SIG-M5 treated with dmso at 0.1 percent for 504 hours (cell line): ENCODE results near the gene DFFB.
"Not testable (repeated sequence)": the region's sequence is repeated elsewhere in the genome, so short reads cannot be mapped to it uniquely, and the experiment has no call there.

Source experiments
- DNase-seq: peaks from one replicate; lab custom pipeline; 2025; ENCODE audit not compliant: unreplicated experiment; lab: John Stamatoyannopoulos, UW

DFFB gene, protein sequence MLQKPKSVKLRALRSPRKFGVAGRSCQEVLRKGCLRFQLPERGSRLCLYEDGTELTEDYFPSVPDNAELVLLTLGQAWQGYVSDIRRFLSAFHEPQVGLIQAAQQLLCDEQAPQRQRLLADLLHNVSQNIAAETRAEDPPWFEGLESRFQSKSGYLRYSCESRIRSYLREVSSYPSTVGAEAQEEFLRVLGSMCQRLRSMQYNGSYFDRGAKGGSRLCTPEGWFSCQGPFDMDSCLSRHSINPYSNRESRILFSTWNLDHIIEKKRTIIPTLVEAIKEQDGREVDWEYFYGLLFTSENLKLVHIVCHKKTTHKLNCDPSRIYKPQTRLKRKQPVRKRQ

DNA sequence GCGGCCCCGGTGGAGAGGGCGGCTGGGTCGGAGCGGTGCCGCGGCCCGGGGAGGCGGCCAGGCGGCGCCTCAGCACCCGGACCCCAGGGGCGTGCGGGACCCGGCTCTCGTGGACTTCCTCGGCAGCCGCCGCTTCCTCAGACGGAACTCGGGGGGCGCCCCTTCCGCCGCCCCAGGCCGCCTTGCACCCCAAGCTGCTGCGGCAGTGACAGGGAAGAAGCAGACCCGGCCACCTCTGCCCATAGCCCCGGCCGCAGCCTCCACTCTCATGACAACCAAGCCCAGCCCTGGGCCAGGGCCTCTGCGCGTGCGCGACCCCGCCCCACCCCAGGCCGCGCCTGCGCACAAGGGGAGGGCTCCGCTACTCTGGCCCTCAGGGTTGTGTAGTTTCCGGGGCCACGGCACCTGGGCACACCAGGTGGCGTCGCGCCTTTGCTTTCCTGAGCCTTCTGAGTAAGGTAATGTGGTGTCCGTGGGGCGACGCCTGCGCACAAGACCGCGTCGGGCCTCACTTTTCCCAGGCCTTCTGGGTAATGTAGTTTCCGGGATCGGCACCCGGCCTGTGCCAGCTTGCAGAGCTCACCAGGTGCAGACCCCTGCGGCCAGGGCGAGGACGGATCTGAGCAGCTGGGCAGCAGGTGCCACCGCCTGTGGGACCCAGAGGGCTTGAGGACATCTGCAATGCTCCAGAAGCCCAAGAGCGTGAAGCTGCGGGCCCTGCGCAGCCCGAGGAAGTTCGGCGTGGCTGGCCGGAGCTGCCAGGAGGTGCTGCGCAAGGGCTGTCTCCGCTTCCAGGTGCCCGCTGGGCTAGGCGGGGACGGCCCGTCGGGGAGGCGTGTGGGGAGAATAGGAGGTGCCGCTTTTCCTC lies at the start of gene DFFB, which contains the start of gene CEP104:
Gene DFFB (plus strand): TSS at position 554 of the 868 bp plus-strand sequence. CDS start 128 bp downstream, at position 682.
Gene CEP104 (minus strand): TSS at position 289 of the 868 bp plus-strand sequence. CDS start 4,804 bp downstream, outside the sequence.
- peak; percentile 79 for DNase-seq

DNA sequence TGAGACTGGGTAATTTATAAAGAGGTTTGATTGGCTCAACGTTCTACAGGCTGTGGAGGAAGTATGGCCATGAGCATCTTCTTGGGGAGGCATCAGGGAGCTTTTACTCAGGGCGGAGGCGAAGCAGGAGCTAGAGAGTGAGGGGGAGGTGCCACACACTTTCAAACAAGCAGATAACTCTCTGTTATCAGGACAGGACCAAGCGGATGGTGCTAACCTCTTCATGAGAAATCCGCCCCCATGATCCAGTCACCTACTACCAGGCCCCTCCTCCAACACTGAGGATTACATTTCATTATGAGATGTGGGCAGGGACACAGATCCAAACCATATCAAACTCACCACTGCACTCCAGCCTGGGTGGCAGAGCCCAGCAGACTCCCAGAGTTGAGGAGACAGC lies 49.5 kb upstream of the DFFB start:
- no peak for DNase-seq

DNA sequence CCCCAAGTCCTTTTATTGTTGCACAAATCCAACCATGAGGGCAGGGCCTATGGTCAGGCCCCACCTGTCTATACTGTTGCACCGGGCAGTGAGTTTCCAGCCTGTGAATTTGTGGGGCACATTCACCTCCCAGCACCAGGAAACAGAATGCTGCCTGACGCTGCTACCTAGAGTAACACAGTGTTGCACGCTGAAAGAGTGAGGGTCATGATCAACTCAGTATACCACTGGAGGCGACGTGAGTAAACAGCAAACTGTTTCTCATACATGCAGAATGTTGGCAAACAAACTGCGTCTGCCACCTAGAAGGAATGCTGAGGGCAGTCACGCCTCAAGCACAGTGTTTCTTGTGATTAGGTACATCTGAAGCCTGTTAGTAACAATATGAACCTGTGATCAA lies 47.6 kb upstream of the DFFB start:
- DNase-seq: no peak

DNA sequence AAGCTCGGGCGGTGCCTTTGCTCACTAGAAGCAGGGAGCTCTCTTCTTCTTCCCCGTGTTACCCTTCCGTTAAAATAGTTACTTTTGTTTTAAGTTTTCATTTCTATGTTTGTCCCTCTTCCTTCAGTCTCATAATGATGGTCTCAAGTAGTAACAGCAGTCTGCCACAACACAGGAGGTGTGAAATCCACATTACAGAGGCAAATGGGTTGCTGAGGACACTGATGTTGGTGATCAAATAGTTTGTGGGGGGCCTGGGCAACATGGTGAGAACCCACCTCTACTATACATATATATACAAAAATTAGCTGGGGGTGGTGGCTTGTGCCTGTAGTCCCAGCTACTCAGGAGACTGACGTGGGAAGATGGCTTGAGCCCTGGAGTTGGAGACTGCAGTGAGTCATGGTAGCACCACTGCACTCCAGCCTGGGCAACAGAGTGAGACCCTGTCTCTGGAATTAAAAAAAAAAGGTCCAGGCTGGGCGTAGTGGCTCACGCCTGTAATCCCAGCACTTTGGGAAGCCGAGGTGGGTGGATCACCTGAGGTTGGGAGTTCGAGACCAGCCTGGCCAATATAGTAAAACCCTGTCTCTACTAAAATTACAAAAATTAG lies 47.0 kb upstream of the DFFB start:
- DNase-seq: not testable (repeated sequence)

DNA sequence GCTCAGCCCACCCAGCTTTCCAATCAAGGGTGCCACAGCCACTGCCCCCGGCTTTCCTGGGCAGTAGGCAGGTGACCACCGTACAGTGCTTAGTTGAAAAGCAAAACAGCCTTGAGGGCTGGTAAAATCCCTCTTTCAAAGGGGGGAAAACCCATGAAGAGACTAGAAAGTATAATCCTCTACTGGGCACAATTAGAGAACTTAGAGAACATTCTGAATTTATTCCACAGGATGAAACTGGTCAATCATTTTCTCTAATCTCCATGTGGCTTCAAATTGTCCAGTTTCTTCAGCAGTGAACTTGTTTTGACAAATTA lies 45.7 kb upstream of the DFFB start:
- DNase-seq: no peak

DNA sequence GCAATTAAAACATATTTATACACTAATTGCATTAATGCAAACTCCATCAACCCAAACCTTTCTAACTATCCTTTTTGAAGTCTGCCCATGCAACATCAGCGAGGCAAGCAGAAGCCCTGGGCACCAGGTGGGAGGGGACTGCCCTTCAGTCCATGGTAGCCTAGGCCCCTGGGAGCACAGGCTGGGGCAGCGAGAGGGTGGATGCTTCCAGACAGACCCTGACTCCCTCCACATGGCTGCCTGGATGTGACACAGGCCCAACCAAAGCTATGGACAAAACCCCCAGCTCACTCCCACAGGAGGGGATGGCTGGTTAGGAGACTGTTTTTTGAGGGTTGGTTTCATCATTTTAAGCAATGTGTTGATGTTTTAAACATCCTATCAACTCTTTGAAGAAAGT lies 43.2 kb upstream of the DFFB start:
- no peak for DNase-seq

DNA sequence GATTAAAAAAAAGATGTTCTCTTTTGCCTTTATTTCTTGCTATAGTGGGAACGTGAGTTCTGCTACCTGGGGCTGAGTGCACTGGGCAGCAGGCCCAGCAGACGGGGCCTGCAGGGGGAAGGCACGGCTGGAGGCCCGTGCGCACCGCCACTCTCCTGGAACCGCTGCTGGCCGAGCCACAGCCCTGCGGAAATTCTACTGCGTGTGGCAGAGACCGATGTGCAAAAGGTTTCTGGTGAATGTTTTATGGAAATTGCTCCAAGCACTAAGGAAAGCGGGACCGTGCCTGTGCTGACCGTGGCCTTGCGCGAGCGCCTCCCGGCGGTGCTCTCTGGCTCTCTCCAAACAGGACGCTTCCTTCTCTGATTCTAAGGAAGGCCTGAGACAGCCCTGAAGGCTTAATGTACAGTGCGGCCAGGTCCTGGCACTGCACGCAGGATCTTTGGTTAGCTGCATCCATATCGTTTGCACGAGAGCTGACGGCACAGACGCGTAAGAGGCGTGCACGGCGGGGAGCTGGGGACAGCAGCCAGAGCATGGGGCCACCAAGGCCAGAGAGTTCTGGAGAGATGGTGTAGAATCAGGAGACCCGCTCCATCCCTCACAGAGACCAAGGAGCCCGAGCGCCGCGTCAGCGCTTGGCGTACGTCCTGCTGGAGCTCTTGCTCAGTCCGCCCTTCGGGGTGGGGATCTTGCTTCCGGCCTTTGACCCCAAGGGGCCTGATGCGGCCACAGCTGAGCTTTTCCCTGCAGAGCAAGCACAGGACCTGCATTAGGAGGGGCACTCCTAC lies 42.3 kb upstream of the DFFB start:
- DNase-seq: no peak

DNA sequence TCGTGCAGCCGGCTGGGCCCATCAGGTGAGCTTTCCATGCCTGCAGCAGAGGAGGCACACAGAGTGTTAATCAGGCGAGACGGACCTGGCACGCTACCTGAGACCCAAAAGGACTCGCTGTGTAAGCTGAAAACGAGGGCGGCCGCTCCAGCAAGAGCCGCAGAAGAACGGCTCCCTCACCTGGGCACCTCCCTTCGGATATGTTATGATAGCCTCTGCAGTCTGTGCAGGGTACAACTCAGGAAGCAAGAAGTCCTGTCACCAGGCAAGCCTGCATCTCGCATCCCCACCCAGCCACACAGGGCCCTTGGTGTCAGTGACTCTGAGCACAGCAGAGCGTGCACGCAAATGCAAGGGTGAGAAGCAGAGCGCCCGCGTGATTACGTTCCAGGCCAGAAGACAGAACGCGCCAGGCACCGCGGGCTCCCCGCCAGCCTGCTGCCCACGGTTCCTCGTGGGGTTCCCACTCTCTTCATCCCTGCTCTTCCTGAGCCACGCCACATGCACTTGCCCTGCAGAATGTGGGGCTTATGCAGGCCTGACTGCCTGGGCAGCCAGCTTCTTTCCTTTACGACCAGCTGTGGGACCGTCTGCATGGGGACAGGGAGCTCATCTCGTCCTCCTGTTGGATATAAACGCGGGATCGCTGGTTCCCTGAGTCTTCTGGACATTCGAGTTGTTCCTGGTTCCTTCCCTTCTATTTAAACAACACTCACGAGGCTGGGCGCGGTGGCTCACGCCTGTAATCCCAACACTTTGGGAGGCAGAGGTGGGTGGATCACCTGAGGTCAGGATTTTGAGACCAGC lies 40.7 kb upstream of the DFFB start:
- no peak for DNase-seq

DNA sequence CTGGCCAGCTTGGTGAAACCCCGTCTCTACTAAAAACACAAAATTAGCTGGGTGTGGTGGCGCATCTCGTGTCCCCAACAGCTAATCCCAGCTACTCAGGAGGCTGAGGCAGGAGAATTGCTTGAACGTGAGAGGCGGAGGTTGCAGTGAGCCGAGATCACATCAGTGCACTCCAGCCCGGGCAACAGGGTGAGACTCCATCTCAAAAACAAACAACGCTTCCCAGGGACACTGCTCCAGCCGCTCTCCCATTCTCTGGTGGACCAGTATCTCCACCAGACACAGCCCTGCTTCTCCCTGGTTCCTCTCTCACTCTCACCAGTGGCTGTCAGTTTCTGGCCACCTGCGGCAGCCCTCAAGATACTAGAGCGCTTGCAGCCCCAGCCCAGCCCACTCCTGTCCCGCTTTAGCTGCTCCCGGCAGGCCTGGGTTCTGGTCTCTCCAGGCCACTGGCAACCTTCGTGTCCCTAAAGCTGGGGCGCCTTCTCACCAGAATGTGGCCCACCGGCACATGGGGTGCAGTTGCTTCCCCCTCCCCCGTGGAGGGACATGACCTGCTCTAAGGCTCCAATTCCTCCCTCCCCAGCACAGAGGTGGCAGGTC lies 40.0 kb upstream of the DFFB start:
- DNase-seq: no peak

DNA sequence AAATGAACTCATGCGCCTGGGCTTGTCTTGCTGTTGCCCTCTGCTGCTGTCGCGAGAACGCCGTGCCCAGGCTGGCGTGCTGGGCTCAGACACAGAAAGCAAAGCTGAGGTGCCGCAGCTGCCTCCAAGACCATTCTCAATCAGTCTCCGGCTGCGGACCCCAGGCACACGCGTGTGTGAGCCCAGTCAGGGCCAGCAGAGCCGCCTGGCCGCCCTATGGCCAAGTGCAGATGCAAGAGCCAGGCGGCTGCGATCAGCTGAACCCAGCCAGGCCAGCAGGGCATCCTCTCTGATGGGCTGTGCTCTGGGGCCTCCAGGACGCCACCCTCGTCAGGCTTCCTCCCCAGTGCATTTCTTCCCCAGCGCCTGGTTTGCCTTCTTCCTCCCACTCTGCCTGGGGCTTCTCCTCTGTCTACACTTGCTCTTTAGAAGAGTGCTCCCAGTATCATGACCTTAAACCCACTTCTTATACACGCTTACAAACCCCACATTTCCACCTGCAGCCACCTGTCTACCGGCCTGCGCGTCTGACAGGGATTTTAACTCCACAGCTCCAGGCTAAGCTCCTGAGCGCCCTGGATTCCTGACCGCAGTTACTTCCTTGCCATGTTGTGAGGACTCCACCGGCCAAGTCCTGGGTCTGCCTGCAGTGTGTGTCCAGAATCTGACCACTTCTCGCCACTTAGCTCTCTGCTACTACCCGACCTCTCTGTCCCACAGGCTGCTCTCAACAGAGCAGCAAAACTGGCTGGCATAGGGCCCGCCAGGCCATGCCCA lies 39.3 kb upstream of the DFFB start:
- DNase-seq: no peak

DNA sequence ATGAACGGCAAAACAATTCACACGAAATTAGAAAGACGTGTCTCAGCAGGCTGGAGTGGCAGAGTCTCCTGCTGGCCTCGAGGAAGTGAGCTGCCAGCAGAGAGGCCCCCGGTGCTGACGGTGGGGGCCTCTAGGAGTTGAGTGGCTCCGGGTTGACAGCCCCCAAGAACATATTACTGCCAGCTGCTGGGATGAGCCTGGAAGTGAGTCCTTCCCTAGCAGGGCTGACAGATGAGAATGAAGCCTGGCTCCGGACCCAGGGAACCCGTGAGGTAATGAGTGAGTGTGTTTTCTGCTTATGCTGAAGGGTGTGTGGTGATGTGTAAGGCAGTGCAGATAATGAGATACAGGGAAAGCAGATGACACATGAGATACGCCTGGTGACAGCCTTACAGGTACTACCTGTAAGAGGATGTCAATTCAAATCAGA lies 37.5 kb upstream of the DFFB start:
- no peak for DNase-seq

DNA sequence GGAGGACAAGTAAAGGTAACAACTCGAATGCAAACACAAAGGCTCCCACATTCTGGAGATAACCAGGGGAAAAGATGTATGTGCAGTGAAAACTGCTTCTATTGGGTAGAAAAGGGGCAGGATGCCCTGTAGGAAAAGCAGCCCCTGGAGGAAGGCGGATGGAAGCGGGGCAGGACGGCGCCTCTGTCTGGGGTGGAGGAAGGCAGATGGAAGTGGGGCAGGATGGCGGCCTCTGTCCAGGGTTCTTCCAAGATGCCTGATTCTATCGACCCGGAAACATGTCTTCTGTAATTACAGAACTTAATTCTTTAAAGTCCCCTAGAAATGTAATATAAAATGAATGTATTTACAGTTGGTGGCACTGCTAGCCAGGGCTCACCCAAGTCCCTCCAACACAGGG lies 37.0 kb upstream of the DFFB start:
- DNase-seq: no peak

DNA sequence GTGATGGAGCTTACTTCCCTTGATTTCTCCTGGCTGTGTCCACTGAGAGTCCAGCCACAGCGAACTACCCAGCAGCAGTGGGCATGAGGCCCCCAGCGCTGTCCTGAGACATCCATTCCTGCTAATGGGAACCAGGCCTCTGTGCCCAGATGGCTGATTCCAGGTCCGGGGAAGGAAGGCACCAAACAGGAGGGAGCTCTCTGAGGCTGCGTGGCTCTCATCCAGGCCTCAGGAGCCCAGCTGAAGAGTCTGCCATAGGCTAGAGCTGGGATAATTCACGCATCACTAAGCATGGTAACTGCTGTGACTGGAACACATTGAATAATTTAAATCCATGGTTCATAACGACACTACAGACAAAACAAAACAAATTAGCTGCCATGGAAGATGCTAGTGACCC lies 36.3 kb upstream of the DFFB start:
- DNase-seq: no peak

DNA sequence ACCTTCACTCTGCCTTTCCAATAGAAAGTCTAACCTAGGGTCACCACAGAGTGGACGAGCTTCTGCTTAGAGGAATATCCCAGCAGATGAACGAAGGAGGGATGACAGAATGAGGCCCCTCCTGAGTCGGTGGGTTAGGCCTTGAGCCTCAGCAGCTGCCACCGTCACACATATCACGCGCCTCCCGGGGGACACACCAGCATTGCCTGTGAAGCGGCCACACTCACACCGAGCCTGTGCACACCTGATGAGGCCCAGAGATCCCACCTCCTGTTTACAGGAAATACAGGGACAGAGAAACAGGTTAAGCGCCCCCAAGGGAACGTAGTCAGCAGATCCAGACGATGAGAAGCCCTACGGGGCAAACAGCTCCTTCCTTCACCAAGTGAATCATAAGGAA lies 35.8 kb upstream of the DFFB start:
- no peak for DNase-seq

DNA sequence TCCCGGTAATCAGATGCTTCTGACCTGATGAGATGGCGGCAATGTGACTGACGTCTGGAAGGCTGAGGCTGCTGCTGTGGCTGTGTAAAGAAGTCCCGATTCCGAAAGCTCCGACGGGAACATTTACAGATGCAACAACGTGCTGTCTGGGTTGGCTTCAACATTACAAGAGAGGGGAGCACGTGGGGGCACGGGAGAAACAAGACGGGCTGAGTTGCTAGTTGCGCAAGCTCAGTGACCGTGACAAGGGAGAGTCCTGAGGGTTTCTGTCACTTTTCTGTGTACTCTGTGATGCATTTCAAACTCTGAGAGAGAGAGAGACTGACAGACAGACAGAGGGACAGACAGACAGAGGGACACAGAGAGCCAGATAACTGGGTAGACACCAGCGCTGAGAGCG lies 35.4 kb upstream of the DFFB start:
- no peak for DNase-seq

DNA sequence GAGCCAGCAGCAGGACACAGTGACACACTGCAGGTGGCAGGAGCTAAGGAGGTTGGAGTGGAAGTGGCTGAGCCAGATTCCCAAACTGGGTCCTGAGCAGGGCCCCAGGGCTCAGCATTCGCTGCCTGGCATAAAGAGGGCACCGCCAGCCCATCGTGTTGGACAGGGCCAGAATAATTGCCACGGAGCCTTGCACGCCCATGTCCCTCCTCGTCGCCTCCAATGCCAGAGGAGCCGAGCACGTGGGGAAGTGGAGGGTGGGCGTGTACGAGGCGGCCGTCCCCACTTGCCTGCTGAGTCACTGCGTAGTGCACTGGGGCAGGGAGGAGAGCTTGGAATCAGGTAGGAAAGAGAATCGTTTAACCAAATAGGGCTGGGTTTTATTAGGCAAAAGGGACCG lies 34.9 kb upstream of the DFFB start:
- no peak for DNase-seq

DNA sequence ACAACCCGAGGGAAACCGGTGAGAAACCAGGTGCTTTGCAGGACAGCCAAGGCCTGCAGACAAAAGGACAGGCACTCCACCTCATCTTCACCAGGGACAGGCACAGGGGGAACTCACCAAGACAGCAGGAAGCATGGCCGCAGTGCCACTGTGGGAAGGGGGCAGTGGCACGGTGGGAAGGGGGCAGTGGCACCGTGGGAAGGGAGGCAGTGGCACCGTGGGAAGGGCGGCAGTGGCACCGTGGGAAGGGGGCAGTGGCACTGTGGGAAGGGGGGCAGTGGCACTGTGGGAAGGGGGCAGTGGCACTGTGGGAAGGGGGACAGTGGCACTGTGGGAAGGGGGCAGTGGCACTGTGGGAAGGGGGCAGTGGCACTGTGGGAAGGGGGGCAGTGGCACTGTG lies 32.6 kb upstream of the DFFB start:
- no peak for DNase-seq

DNA sequence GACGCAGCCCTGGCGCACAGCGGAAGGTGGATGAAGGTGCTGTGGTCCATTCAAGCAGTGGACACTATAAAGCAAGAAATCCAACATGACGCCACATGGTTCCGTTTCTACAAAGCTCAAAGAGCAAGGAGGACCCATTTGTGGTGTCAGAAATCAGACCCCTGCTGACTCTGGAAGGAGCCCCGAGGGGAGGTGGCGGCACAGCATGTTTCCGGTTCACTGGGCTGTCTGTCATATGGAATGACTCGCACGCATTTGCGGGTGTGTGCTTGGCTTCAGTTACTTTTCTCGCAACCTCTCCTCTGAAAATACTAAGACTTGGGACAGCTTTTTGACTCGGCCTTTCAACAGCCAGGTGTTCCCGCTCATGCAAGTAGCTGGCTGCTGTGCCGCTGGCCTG lies 31.9 kb upstream of the DFFB start:
- DNase-seq: no peak

DNA sequence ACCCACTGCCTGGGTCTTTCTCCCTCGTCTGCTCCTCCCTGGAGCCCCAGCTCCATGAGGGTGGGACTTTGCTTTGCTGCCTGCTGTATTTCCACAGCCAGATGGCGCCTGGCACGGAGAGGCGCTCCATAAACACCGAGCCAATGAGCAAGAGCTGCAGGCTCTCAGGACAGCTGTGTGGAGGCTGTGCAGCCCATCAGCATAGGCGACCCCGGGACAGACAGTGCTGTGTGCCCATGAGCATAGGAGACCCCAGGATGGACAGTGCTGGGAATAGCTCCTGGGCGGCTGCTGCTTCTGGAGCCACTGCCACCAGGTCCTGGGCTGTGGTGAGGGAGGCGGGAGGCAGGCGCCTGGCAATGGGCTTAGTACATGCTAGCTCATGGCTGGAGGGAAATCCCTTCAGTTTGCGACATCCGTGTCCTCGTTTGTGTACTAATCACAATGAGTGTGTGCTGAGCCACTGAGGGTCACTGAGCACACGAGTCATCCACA lies 29.4 kb upstream of the DFFB start:
- no peak for DNase-seq
